B cell (primary cell): ENCODE data around the gene WNK4. TPM values are rescaled to one million over a fixed set of nuclear protein-coding genes. Genes with fewer than 3 reads are reported as not detected.

Experiments
- ATAC-seq: fragments of 200-7000 bp; cut with Tn5 transposase; one replicate; pipeline ENCODE4 v1.10.0; 2021; ENCODE audit warnings: low read depth, mild to moderate bottlenecking, moderate number of reproducible peaks, moderate library complexity
- CTCF ChIA-PET: fragments of 350-600 bp; sonication (Branson Sonifier 250); formaldehyde crosslinking; loops from one replicate; lab custom pipeline; 2021; ENCODE audit warnings: antibody characterized with exemption, inconsistent platforms; lab: Charles Lee
- POLR2A ChIA-PET: fragments of 350-600 bp; sonication (Branson Sonifier 250); formaldehyde crosslinking; loops from one replicate; lab custom pipeline; 2021; ENCODE audit warnings: antibody characterized with exemption; lab: Charles Lee
- DNase-seq: peaks from one replicate; pipeline ENCODE4 v3.0.0; 2013
- H2AFZ ChIP-seq: 2 replicates; pipeline ENCODE4 v1.6.1; 2012; ENCODE audit warnings: mild to moderate bottlenecking, low read depth, low read length; ENCODE audit not compliant: insufficient read depth, poor library complexity, severe bottlenecking
- H3K27ac ChIP-seq, 2 donors: 1 replicate in 1 of 2; 2 replicates in 1 of 2; pipeline ENCODE4 v1.5.1; 2012 to 2013; ENCODE audit warnings: low read length in 2 of 2, mild to moderate bottlenecking in 2 of 2, moderate library complexity in 1 of 2
- H3K27me3 ChIP-seq, 4 experiments: fragments of 200-600 bp in 1 of 4; sonication (generic) in 1 of 4; replicated peaks in 1 of 4; 1 replicate in 2 of 4; 2 replicates in 2 of 4; pipeline versions ENCODE4 v1.6.1 to v1.7.0; 2013 to 2016; ENCODE audit warnings: low read length in 3 of 4, mild to moderate bottlenecking in 2 of 4, mixed read lengths in 1 of 4, moderate library complexity in 1 of 4; ENCODE audit not compliant: insufficient read depth in 4 of 4, control insufficient read depth in 3 of 4; ENCODE audit errors: control extremely low read depth in 1 of 4
- H3K36me3 ChIP-seq, 2 experiments: replicated peaks in 1 of 2; 1 replicate in 1 of 2; 2 replicates in 1 of 2; pipeline versions ENCODE4 v1.6.1 to v1.7.1; 2013; ENCODE audit warnings: low read length in 1 of 2; ENCODE audit not compliant: insufficient read depth in 2 of 2, control insufficient read depth in 1 of 2; ENCODE audit errors: control extremely low read depth in 1 of 2, extremely low read depth in 1 of 2
- H3K4me1 ChIP-seq, 2 donors: fragments of 200-600 bp in 1 of 2; sonication (generic) in 1 of 2; 1 replicate in 1 of 2; 2 replicates in 1 of 2; pipeline versions ENCODE4 v1.5.1 to v1.6.1; 2013 to 2017; ENCODE audit warnings: low read length in 2 of 2; ENCODE audit not compliant: control insufficient read depth in 2 of 2, insufficient read depth in 2 of 2
- H3K4me2 ChIP-seq: replicated peaks from 2 replicates; pipeline ENCODE3; 2012; ENCODE audit warnings: mild to moderate bottlenecking, low read depth, low read length; ENCODE audit not compliant: poor library complexity, severe bottlenecking
- H3K4me3 ChIP-seq, 5 experiments: fragments of 200-600 bp in 1 of 5; sonication (generic) in 1 of 5; 1 replicate in 3 of 5; 2 replicates in 2 of 5; pipeline versions ENCODE4 v1.5.1 to v1.7.0; 2011 to 2016; ENCODE audit warnings: low read length in 4 of 5, mild to moderate bottlenecking in 4 of 5, low read depth in 2 of 5, control low read depth in 1 of 5, moderate library complexity in 1 of 5; ENCODE audit not compliant: insufficient read depth in 1 of 5; ENCODE audit errors: control extremely low read depth in 1 of 5, extremely low read depth in 1 of 5
- H3K79me2 ChIP-seq: fragments of 200-600 bp; sonication (generic); one replicate; pipeline ENCODE4 v1.6.0; 2016; ENCODE audit warnings: low read length; ENCODE audit not compliant: control insufficient read depth, insufficient read depth
- H3K9ac ChIP-seq: fragments of 200-600 bp; sonication (generic); 2 replicates; pipeline ENCODE4 v1.6.1; 2017; ENCODE audit warnings: mild to moderate bottlenecking, low read length, moderate library complexity
- H3K9me3 ChIP-seq, 3 donors: one replicate each; pipeline versions ENCODE4 v1.6.1 to v1.7.1; 2013; ENCODE audit warnings: low read length in 2 of 3; ENCODE audit not compliant: control insufficient read depth in 2 of 3, insufficient read depth in 1 of 3; ENCODE audit errors: control extremely low read depth in 1 of 3
- H4K20me1 ChIP-seq: 2 replicates; pipeline ENCODE4 v1.6.0; 2012; ENCODE audit warnings: mild to moderate bottlenecking, low read length; ENCODE audit not compliant: insufficient read depth, control insufficient read depth, poor library complexity, severe bottlenecking
- H3K27ac Mint-ChIP-seq: one replicate; pipeline ENCODE4 v1.8.0; 2021; ENCODE audit warnings: mixed read lengths
- H3K27me3 Mint-ChIP-seq: one replicate; pipeline ENCODE4 v1.8.0; 2021; ENCODE audit warnings: mixed read lengths
- H3K4me1 Mint-ChIP-seq: one replicate; pipeline ENCODE4 v1.8.0; 2021; ENCODE audit warnings: mixed read lengths
- H3K4me3 Mint-ChIP-seq: one replicate; pipeline ENCODE4 v1.8.0; 2021; ENCODE audit warnings: mixed read lengths
- H3K9me3 Mint-ChIP-seq: one replicate; pipeline ENCODE4 v1.8.0; 2022; ENCODE audit warnings: mixed read lengths; ENCODE audit not compliant: insufficient read depth
- CTCF ChIP-seq: fragments of 200-600 bp; IDR thresholded peaks from one replicate; pipeline ENCODE4 v1.8.0; 2022; ENCODE audit warnings: antibody characterized with exemption, mild to moderate bottlenecking
- EZH2 ChIP-seq: IDR thresholded peaks from 2 replicates; pipeline ENCODE4 v1.6.1; 2012; ENCODE audit warnings: borderline replicate concordance, low read depth, mild to moderate bottlenecking, moderate library complexity, low read length; ENCODE audit not compliant: insufficient read depth, poor library complexity, severe bottlenecking
- WGBS: methylation state at CpG from one replicate; pipeline ENCODE4 v1.1.5; 2013; ENCODE audit warnings: missing lambda C conversion rate; ENCODE audit not compliant: insufficient coverage; 5-methylcytosine and 5-hydroxymethylcytosine counted together
- intact Hi-C: fragments of 100-400 bp; cut with micrococcal nuclease; formaldehyde crosslinking; loops from one replicate; pipeline ENCODE4 v1.10.0; 2022
- polyA plus RNA-seq: library from polyadenylated mRNA; depleted of rRNA; stranded (reverse); fragments of >200 nt; gene quantifications from 2 replicates; pipeline ENCODE4 v1.2.3, GENCODE V29; 2012
- total RNA-seq, 2 donors: library from RNA; stranded (reverse); fragments of 120-200 nt in 1 of 2; gene quantifications; 1 replicate in 1 of 2; 2 replicates in 1 of 2; pipeline versions ENCODE4 v1.2.3 to v1.2.4, GENCODE V29; 2013 to 2022

WNK4 gene
- total and polyA plus RNA-seq, 2 donors (not counting 1 experiment from before 2014, with no cell fraction given) = 0.03 to 0.44 TPM

DNA sequence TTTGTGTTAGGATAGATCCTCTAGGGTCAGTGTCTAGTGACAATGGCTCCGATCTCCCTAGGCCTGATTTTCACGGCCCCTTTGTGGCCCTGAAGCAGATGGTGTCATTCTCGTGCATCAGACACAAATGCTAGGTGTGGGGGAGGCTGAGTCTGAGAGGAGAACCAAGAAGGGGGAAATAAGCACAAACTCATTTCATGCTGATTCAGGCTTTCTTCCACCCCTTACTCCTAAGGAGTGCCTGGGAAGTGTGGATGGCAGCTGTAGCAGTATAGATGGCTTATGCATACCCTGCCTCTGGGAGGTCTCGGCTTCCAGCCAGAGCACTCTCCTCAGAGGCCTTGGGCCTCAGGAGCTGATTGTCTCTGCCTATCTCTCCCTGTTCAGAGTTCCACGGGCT, 1.8 kb upstream of the WNK4 start:
- Histone ChIP-seq H3K4me3 (no peak overlapping the region), H3K79me2 (no peaks in the 10 kb centered on the region), H3K9ac (no peak overlapping the region), H3K4me2 (no peak overlapping the region), H3K27me3 (peaks cover 0 to 33% (median 17%) of the 10 kb centered on the region in 4 experiments), H3K4me1 (peaks cover 20 to 23% of the 10 kb centered on the region in 2 donors), H3K27ac (no peak overlapping the region), H3K36me3 (peaks cover 2 to 48% of the 10 kb centered on the region in 2 experiments), H4K20me1 (no peaks in the 10 kb centered on the region), H3K9me3 (peaks cover 0 to 11% (median 0%) of the 10 kb centered on the region in 3 donors), H2AFZ (no peak overlapping the region)
- Mint-ChIP-seq H3K27ac (no peak overlapping the region), H3K4me3 (no peak overlapping the region), H3K9me3 (no peaks in the 10 kb centered on the region), H3K27me3 (peaks cover 29% of the 10 kb centered on the region), H3K4me1 (peaks cover 30% of the 10 kb centered on the region)
- ATAC-seq (no peak), DNase-seq (no peak)
- POLR2A ChIA-PET = no interaction called here
- no peak for TF ChIP-seq CTCF
- no peak for TF ChIP-seq EZH2
- 100% methylated on average over 1 of the region's 5 CpGs for WGBS
- CTCF ChIA-PET = no interaction called here
- intact Hi-C loops = no loop called here

- no peak overlapping the region for H3K27ac Mint-ChIP-seq
- Histone ChIP-seq H3K4me3 (no peak overlapping the region), H3K36me3 (peaks cover 2 to 48% of the 10 kb centered on the region in 2 experiments), H3K9me3 (peaks cover 0 to 17% (median 0%) of the 10 kb centered on the region in 3 donors), H3K27me3 (peaks cover 0 to 42% (median 25%) of the 10 kb centered on the region in 4 experiments), H4K20me1 (no peaks in the 10 kb centered on the region), H3K27ac (no peak overlapping the region), H2AFZ (no peak overlapping the region), H3K4me1 (peaks cover 20 to 23% of the 10 kb centered on the region in 2 donors), H3K4me2 (no peak overlapping the region), H3K79me2 (no peaks in the 10 kb centered on the region), H3K9ac (no peak overlapping the region)
- H3K9me3 Mint-ChIP-seq = no peaks in the 10 kb centered on the region
- peaks cover 29% of the 10 kb centered on the region for H3K4me1 Mint-ChIP-seq
- peak overlapping the region; percentile 45 for H3K4me3 Mint-ChIP-seq
- ChIA-PET POLR2A (no interaction called here), CTCF (no interaction called here)
- intact Hi-C loops = no loop called here
- WGBS = 100% methylated on average over 1 of the region's 3 CpGs
- DNase-seq = no peak
- H3K27me3 Mint-ChIP-seq = peaks cover 36% of the 10 kb centered on the region
- TF ChIP-seq EZH2 (no peak), CTCF (no peak)
- ATAC-seq = no peak
Observed at GRCh38 chr17:42779304-42779935, 990 bp upstream of the WNK4 start.
